Spinal cord (tissue), 10 donors: ENCODE data around the gene MRTFA. TPM values are rescaled to one million over a fixed set of nuclear protein-coding genes. Genes with fewer than 3 reads are reported as not detected.

Experiments used
- DNase-seq, 6 donors: peaks; one replicate each; pipeline versions ENCODE4 v3.0.0 to v3.0.0-alpha.2; 2013 to 2015; ENCODE audit warnings: low spot score in 6 of 6, low read depth in 4 of 6
- H3K27ac ChIP-seq: one replicate; pipeline ENCODE4 v1.5.1; 2013; ENCODE audit warnings: low read depth, low read length, control low read depth
- H3K27me3 ChIP-seq: one replicate; pipeline ENCODE4 v1.6.1; 2013; ENCODE audit warnings: low read length; ENCODE audit not compliant: control insufficient read depth, insufficient read depth
- H3K36me3 ChIP-seq: one replicate; pipeline ENCODE4 v1.6.1; 2013; ENCODE audit warnings: low read length; ENCODE audit not compliant: control insufficient read depth, insufficient read depth
- H3K4me1 ChIP-seq: one replicate; pipeline ENCODE4 v1.6.1; 2013; ENCODE audit warnings: low read length; ENCODE audit not compliant: control insufficient read depth, insufficient read depth
- H3K4me3 ChIP-seq: one replicate; pipeline ENCODE4 v1.5.1; 2013; ENCODE audit warnings: low read depth, low read length, control low read depth
- H3K9me3 ChIP-seq: one replicate; pipeline ENCODE4 v1.6.1; 2013; ENCODE audit warnings: low read length; ENCODE audit not compliant: control insufficient read depth, insufficient read depth
- WGBS: methylation state at CpG from one replicate; pipeline ENCODE4 v1.1.5; 2013; ENCODE audit warnings: missing lambda C conversion rate; ENCODE audit not compliant: insufficient coverage; 5-methylcytosine and 5-hydroxymethylcytosine counted together
- polyA plus RNA-seq, 2 donors: library from polyadenylated mRNA; unstranded; fragments of 120-200 nt; gene quantifications; one replicate each; pipeline ENCODE4 v1.2.1, GENCODE V29; 2013; ENCODE audit not compliant: insufficient read length in 2 of 2
- total RNA-seq, 2 donors: library from RNA; depleted of rRNA in 1 of 2; stranded (reverse); fragments of 120-200 nt in 1 of 2; fragments of >200 nt in 1 of 2; gene quantifications; one replicate each; pipeline versions ENCODE4 v1.2.3 to v1.2.4, GENCODE V29; 2013 to 2014
- donor health status: healthy.

MRTFA gene
- total and polyA plus RNA-seq, 4 donors = 19.2 to 42.0 (median 34.0) TPM

DNA sequence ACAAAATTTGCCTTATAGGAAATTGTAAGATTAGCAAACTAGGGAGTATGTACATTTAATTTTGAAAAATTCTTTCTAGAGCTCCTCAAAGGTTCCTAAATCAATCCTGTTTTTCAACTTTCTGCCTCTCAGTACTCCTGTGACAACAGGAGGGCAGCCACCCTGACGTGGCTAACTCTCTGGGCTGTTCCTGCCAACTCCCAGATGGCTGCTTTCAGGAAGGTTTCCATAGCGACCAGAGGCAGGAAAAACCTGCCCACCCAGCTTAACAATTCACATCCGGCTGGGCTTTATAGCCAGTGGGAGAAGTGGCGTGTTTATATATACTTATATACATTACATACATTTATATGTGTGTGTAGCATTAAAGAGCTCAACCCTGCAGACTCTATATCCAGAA, 239.6 kb downstream of the MRTFA start:
- Histone ChIP-seq H3K4me3 (no peak overlapping the region), H3K4me1 (peaks cover 9% of the 10 kb centered on the region), H3K36me3 (peaks cover 15% of the 10 kb centered on the region), H3K9me3 (no peaks in the 10 kb centered on the region), H3K27me3 (no peaks in the 10 kb centered on the region), H3K27ac (peak overlapping the region; percentile 3)
- WGBS = 13% methylated on average over 1 of the region's 4 CpGs
- peak in 2 of 6 donors; percentile 64 to 77 for DNase-seq

GRCh38 chr22:40395607-40396006, 240.9 kb downstream of the MRTFA start:
- DNase-seq = no peak
- Histone ChIP-seq H3K27ac (no peak overlapping the region), H3K4me3 (no peak overlapping the region), H3K9me3 (no peaks in the 10 kb centered on the region), H3K4me1 (peaks cover 11% of the 10 kb centered on the region), H3K36me3 (peaks cover 3% of the 10 kb centered on the region), H3K27me3 (no peaks in the 10 kb centered on the region)
- WGBS = 89% methylated on average over 4 of the region's 7 CpGs

DNA sequence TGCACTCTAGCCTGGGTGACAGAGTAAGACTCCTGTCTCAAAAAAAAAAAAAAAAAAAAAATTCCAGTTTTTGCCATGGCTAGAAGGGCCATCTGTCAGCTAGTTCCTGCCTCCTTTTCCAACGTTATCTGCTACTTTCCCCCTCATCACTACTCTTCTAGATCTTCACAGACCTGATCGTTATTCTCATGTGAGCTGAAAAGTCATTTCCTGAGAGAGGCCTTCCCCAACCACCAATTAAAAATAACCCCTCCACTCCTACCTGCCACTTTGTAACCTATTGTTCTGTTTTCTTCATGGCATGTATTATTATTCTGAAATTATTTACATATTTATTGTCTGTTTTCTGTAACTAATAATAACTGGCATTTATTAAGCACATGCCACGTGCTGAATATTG, 241.9 kb downstream of the MRTFA start:
- no peak for DNase-seq
- H3K36me3 ChIP-seq = no peaks in the 10 kb centered on the region
- H3K4me3 ChIP-seq = no peak overlapping the region
- H3K27me3 ChIP-seq = no peaks in the 10 kb centered on the region
- WGBS = 67% methylated on average over 2 of the region's 3 CpGs
- no peaks in the 10 kb centered on the region for H3K9me3 ChIP-seq
- H3K4me1 ChIP-seq = peaks cover 11% of the 10 kb centered on the region
- H3K27ac ChIP-seq = no peak overlapping the region

DNA sequence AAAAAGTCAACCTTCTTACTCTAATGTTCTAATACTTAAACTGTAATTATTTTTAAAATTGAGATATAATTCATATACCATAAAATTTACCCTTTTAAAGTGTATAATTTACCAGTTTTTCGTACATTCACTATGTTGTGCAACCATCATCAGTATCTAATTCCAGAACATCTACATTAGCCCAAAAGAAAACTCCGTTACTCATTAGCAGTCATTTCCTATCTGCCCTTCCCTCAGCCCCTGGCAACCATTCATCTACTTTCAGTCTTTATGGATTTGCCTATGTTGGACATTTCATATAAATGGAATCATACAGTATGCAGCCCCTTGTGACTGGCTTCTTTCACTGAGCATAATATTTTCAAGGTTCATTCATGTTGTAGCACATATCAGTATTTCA, 243.9 kb downstream of the MRTFA start:
- peaks cover 4% of the 10 kb centered on the region for H3K36me3 ChIP-seq
- no CpG with 5 or more reads among the region's 2 CpGs for WGBS
- H3K9me3 ChIP-seq = no peaks in the 10 kb centered on the region
- no peak overlapping the region for H3K4me3 ChIP-seq
- no peak for DNase-seq
- H3K27ac ChIP-seq = no peak overlapping the region
- peaks cover 11% of the 10 kb centered on the region for H3K4me1 ChIP-seq
- H3K27me3 ChIP-seq = no peaks in the 10 kb centered on the region

DNA sequence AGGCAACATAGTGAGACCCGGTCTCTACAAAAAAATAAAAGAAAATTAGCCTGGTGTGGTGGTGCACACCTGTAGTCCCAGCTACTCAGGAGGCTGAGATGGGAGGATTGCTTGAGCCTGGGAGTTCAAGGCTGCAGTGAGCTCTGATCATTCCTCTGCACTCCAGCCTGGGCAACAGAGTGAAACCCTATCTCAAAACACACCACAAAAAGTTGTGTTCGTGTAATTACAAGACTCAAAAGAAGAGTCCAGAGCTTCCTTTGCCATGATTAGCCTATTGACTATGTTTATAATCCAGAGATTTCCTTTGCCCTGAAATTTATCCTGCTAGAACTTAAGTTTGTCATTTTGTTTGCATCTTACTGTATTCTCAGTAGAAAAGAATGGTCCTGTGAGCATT, 245.1 kb downstream of the MRTFA start:
- peaks cover 4% of the 10 kb centered on the region for H3K36me3 ChIP-seq
- H3K9me3 ChIP-seq = no peaks in the 10 kb centered on the region
- DNase-seq = no peak
- 100% methylated on average over 1 of the region's 2 CpGs for WGBS
- H3K4me3 ChIP-seq = no peak overlapping the region
- no peak overlapping the region for H3K27ac ChIP-seq
- peaks cover 2% of the 10 kb centered on the region for H3K4me1 ChIP-seq
- no peaks in the 10 kb centered on the region for H3K27me3 ChIP-seq

- DNase-seq = no peak
- Histone ChIP-seq H3K9me3 (no peaks in the 10 kb centered on the region), H3K4me1 (peaks cover 2% of the 10 kb centered on the region), H3K36me3 (peaks cover 4% of the 10 kb centered on the region), H3K27ac (no peak overlapping the region), H3K4me3 (no peak overlapping the region), H3K27me3 (no peaks in the 10 kb centered on the region)
- 93% methylated on average over 4 of the region's 4 CpGs for WGBS
Observed at GRCh38 chr22:40388231-40388630, 248.3 kb downstream of the MRTFA start.

GRCh38 chr22:40387746-40388145, 248.8 kb downstream of the MRTFA start:
- no peaks in the 10 kb centered on the region for H3K27me3 ChIP-seq
- DNase-seq = no peak
- H3K36me3 ChIP-seq = peaks cover 4% of the 10 kb centered on the region
- no peaks in the 10 kb centered on the region for H3K9me3 ChIP-seq
- 98% methylated on average over 3 of the region's 5 CpGs for WGBS
- H3K4me1 ChIP-seq = peaks cover 2% of the 10 kb centered on the region
- no peak overlapping the region for H3K27ac ChIP-seq
- H3K4me3 ChIP-seq = no peak overlapping the region

GRCh38 chr22:40385036-40385782, 251.3 kb downstream of the MRTFA start:
- Histone ChIP-seq H3K36me3 (peaks cover 4% of the 10 kb centered on the region), H3K27ac (no peak overlapping the region), H3K27me3 (no peaks in the 10 kb centered on the region), H3K4me3 (no peak overlapping the region), H3K9me3 (no peaks in the 10 kb centered on the region), H3K4me1 (no peaks in the 10 kb centered on the region)
- DNase-seq = no peak
- 83% methylated on average over 10 of the region's 10 CpGs for WGBS

GRCh38 chr22:40383905-40384304, 252.6 kb downstream of the MRTFA start:
- no CpG with 5 or more reads among the region's 3 CpGs for WGBS
- Histone ChIP-seq H3K36me3 (peaks cover under 1% of the 10 kb centered on the region), H3K27ac (no peak overlapping the region), H3K27me3 (no peaks in the 10 kb centered on the region), H3K9me3 (no peaks in the 10 kb centered on the region), H3K4me3 (no peak overlapping the region), H3K4me1 (no peaks in the 10 kb centered on the region)
- no peak for DNase-seq

DNA sequence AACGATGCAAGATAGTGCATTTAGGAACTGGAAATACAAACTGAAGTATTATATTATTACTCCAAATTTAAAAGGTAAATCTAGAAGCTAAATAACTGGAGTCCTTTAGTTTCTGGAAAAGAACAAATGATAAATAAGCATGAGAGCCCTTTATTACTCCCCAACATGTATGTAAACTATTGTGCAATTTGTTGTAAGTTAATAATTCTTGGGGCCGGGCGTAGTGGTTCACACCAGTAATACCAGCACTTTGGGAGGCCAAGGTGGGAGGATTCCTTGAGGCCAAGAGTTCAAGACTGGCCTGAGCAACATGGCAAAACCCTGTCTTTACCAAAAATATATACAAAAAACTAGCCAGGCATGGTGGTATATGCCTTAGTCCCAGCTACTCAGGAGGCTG, 255.1 kb downstream of the MRTFA start:
- Histone ChIP-seq H3K4me1 (no peaks in the 10 kb centered on the region), H3K27me3 (no peaks in the 10 kb centered on the region), H3K27ac (no peak overlapping the region), H3K9me3 (no peaks in the 10 kb centered on the region), H3K36me3 (no peaks in the 10 kb centered on the region), H3K4me3 (no peak overlapping the region)
- no peak for DNase-seq
- WGBS = no CpG with 5 or more reads among the region's 3 CpGs
